Common myeloid progenitor, CD34-positive (primary cell): ENCODE measurements around the gene RBFOX1.

Source experiments
- CTCF ChIA-PET: fragments of 350-600 bp; sonication (Branson Sonifier 250); formaldehyde crosslinking; loops from one replicate; lab custom pipeline; 2021; ENCODE audit warnings: antibody characterized with exemption; lab: Charles Lee
- POLR2A ChIA-PET: fragments of 350-600 bp; sonication (Branson Sonifier 250); formaldehyde crosslinking; loops from one replicate; lab custom pipeline; 2021; ENCODE audit warnings: antibody characterized with exemption; lab: Charles Lee
- DNase-seq, 3 donors: peaks; one replicate each; pipeline versions ENCODE4 v3.0.0 to v3.0.0-alpha.2; 2013
- H3K27ac ChIP-seq, 2 experiments: 1 replicate in 1 of 2; 2 replicates in 1 of 2; pipeline ENCODE4 v1.7.0; 2013; ENCODE audit warnings: inconsistent platforms in 2 of 2, low read length in 2 of 2, mild to moderate bottlenecking in 2 of 2, low read depth in 1 of 2, moderate library complexity in 1 of 2; ENCODE audit not compliant: severe bottlenecking in 2 of 2, insufficient read depth in 1 of 2, poor library complexity in 1 of 2
- H3K27me3 ChIP-seq, 5 experiments: replicated peaks in 2 of 5; 1 replicate in 3 of 5; 2 replicates in 2 of 5; pipeline versions ENCODE4 v1.6.1 to v1.7.0; 2013; ENCODE audit warnings: low read length in 4 of 5, mild to moderate bottlenecking in 2 of 5, moderate library complexity in 2 of 5, inconsistent platforms in 1 of 5; ENCODE audit not compliant: insufficient read depth in 5 of 5, control insufficient read depth in 4 of 5
- H3K36me3 ChIP-seq, 4 experiments: 1 replicate in 2 of 4; 2 replicates in 2 of 4; pipeline versions ENCODE4 v1.6.1 to v1.7.0; 2013; ENCODE audit warnings: low read length in 3 of 4, control low read depth in 1 of 4, mild to moderate bottlenecking in 1 of 4; ENCODE audit not compliant: control insufficient read depth in 4 of 4, insufficient read depth in 4 of 4
- H3K4me1 ChIP-seq, 4 experiments: 1 replicate in 3 of 4; 2 replicates in 1 of 4; pipeline versions ENCODE4 v1.6.1 to v1.7.1; 2013; ENCODE audit warnings: low read length in 3 of 4, mild to moderate bottlenecking in 3 of 4, control low read depth in 1 of 4, inconsistent platforms in 1 of 4, moderate library complexity in 1 of 4; ENCODE audit not compliant: control insufficient read depth in 4 of 4, insufficient read depth in 4 of 4; ENCODE audit errors: control extremely low read depth in 1 of 4
- H3K4me3 ChIP-seq, 7 experiments: 1 replicate in 4 of 7; 2 replicates in 3 of 7; pipeline versions ENCODE4 v1.5.1 to v1.7.0; 2013; ENCODE audit warnings: mild to moderate bottlenecking in 7 of 7, low read length in 6 of 7, moderate library complexity in 6 of 7, inconsistent platforms in 2 of 7, low read depth in 2 of 7, control low read depth in 1 of 7; ENCODE audit not compliant: insufficient read depth in 4 of 7, control insufficient read depth in 1 of 7; ENCODE audit errors: extremely low read depth in 1 of 7
- H3K9me3 ChIP-seq, 5 experiments: 1 replicate in 4 of 5; 2 replicates in 1 of 5; pipeline versions ENCODE4 v1.6.1 to v1.7.1; 2013; ENCODE audit warnings: low read length in 4 of 5, mild to moderate bottlenecking in 2 of 5, inconsistent platforms in 1 of 5, low read depth in 1 of 5, moderate library complexity in 1 of 5; ENCODE audit not compliant: control insufficient read depth in 4 of 5, insufficient read depth in 2 of 5; ENCODE audit errors: control extremely low read depth in 1 of 5
- WGBS: methylation state at CpG from one replicate; pipeline ENCODE4 v1.1.5; 2013; ENCODE audit not compliant: insufficient coverage; 5-methylcytosine and 5-hydroxymethylcytosine counted together

Gene RBFOX1

DNA sequence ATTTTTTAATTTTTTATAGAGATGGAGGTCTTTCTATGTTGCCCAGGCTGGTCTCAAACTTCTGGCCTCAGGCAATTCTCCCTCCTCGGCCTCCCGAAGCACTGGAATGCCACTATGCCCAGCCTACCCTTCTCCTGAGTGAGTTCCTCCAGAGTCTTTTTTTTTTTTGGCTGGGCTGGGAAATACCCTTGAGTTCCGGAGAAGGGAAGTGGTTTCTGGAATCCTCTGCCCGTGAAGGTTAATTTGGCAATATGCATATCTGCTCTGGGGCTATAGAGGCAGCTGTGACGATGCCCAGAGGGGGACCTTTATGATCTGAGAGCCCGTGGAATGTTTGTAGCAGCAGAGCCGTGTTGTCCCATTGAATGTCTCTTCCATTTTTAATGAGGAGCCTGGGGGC, 217.5 kb downstream of the RBFOX1 start:
- no peaks in the 10 kb centered on the region for H3K36me3 ChIP-seq
- POLR2A ChIA-PET: no interaction called here
- no peaks in the 10 kb centered on the region for H3K9me3 ChIP-seq
- no peak for DNase-seq
- 82% methylated on average over 6 of the region's 7 CpGs for WGBS
- H3K27me3 ChIP-seq: no peaks in the 10 kb centered on the region
- H3K27ac ChIP-seq: no peak overlapping the region
- H3K4me1 ChIP-seq: no peaks in the 10 kb centered on the region
- H3K4me3 ChIP-seq: no peak overlapping the region
- CTCF ChIA-PET: interaction anchor here (0.8 kb wide), 1 partner anchor 255 kb away, joined by 4 read pairs; no protein-coding TSS in a partner anchor

DNA sequence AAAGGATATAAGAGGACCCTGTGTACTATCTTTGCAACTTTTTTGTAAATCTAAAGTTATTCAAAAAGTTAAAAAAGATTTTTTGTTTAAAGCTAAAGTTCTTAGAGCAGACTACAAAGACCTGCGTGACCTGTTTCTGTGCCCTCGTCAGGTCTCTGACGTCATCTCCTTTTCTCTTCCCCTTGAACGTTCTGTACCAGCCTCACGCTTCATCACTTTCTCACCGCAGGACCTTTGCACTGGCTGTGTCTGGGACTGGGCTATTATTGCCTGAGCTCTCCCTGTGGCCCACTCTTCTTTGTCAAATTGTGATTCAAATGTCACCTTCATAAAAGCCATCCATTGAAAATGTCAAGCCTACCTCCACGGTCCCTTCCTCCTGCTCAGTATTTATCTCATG, 222.8 kb downstream of the RBFOX1 start:
- H3K27me3 ChIP-seq: no peaks in the 10 kb centered on the region
- DNase-seq: no peak
- 91% methylated on average over 7 of the region's 7 CpGs for WGBS
- H3K4me3 ChIP-seq: no peak overlapping the region
- H3K36me3 ChIP-seq: no peaks in the 10 kb centered on the region
- no peaks in the 10 kb centered on the region for H3K9me3 ChIP-seq
- POLR2A ChIA-PET: no interaction called here
- no peaks in the 10 kb centered on the region for H3K4me1 ChIP-seq
- H3K27ac ChIP-seq: no peak overlapping the region
- CTCF ChIA-PET: no interaction called here

DNA sequence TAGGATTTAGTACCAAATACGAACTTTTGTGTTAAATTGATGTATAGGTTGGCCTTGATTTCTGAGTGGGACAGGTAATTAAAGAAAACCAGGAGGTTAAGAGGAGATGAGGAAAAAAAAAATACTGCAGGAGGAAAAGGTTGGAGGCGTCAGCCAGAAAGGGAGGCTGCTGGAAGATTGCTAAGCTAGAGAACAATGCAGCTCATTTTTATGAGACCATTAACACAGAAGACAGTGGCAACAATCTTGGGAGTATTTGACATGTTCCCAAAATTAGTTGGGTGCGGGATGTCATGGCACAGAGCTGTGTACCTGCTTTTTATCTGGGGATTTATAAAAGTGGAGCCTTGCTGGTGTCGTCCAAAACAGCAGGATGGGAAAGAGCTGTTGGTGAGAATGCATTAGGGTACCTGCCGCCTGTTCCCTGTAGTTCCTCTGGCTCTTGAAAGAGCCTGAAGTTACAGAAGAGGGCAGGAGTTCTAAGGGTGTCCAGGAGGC, 229.3 kb downstream of the RBFOX1 start:
- no peak overlapping the region for H3K4me3 ChIP-seq
- H3K9me3 ChIP-seq: no peaks in the 10 kb centered on the region
- CTCF ChIA-PET: no interaction called here
- no peaks in the 10 kb centered on the region for H3K27me3 ChIP-seq
- no peak for DNase-seq
- H3K36me3 ChIP-seq: no peaks in the 10 kb centered on the region
- 88% methylated on average over 5 of the region's 5 CpGs for WGBS
- POLR2A ChIA-PET: no interaction called here
- no peaks in the 10 kb centered on the region for H3K4me1 ChIP-seq
- no peak overlapping the region for H3K27ac ChIP-seq

- ChIA-PET CTCF (no interaction called here), POLR2A (no interaction called here)
- no peak for DNase-seq
- WGBS: 96% methylated on average over 7 of the region's 9 CpGs
- Histone ChIP-seq H3K36me3 (no peaks in the 10 kb centered on the region), H3K27me3 (no peaks in the 10 kb centered on the region), H3K4me1 (no peaks in the 10 kb centered on the region), H3K4me3 (no peak overlapping the region), H3K27ac (no peak overlapping the region), H3K9me3 (no peaks in the 10 kb centered on the region)
Observed at GRCh38 chr16:7566360-7566759, 233.7 kb downstream of the RBFOX1 start.

- Histone ChIP-seq H3K36me3 (no peaks in the 10 kb centered on the region), H3K27me3 (no peaks in the 10 kb centered on the region), H3K9me3 (no peaks in the 10 kb centered on the region), H3K4me3 (no peak overlapping the region), H3K27ac (no peak overlapping the region), H3K4me1 (no peaks in the 10 kb centered on the region)
- ChIA-PET CTCF (no interaction called here), POLR2A (no interaction called here)
- DNase-seq: no peak
- 96% methylated on average over 8 of the region's 10 CpGs for WGBS
Observed at GRCh38 chr16:7571366-7571765, 238.7 kb downstream of the RBFOX1 start.

GRCh38 chr16:7577588-7577987, 244.9 kb downstream of the RBFOX1 start:
- no peak overlapping the region for H3K4me3 ChIP-seq
- no peak overlapping the region for H3K27ac ChIP-seq
- H3K9me3 ChIP-seq: no peaks in the 10 kb centered on the region
- ChIA-PET POLR2A (no interaction called here), CTCF (no interaction called here)
- WGBS: 100% methylated on average over 1 of the region's 2 CpGs
- no peak for DNase-seq
- H3K4me1 ChIP-seq: no peaks in the 10 kb centered on the region
- H3K36me3 ChIP-seq: no peaks in the 10 kb centered on the region
- no peaks in the 10 kb centered on the region for H3K27me3 ChIP-seq

GRCh38 chr16:7579454-7579853, 246.8 kb downstream of the RBFOX1 start:
- Histone ChIP-seq H3K4me3 (no peak overlapping the region), H3K9me3 (no peaks in the 10 kb centered on the region), H3K27me3 (no peaks in the 10 kb centered on the region), H3K27ac (no peak overlapping the region), H3K4me1 (no peaks in the 10 kb centered on the region), H3K36me3 (no peaks in the 10 kb centered on the region)
- ChIA-PET POLR2A (no interaction called here), CTCF (no interaction called here)
- WGBS: over 99% methylated on average over 8 of the region's 8 CpGs
- no peak for DNase-seq
